Measurements from ENCODE around the gene IQSEC3.
"Not testable (repeated sequence)": the region's sequence is repeated elsewhere in the genome, so short reads cannot be mapped to it uniquely, and the experiment has no call there.

Gene IQSEC3

DNA sequence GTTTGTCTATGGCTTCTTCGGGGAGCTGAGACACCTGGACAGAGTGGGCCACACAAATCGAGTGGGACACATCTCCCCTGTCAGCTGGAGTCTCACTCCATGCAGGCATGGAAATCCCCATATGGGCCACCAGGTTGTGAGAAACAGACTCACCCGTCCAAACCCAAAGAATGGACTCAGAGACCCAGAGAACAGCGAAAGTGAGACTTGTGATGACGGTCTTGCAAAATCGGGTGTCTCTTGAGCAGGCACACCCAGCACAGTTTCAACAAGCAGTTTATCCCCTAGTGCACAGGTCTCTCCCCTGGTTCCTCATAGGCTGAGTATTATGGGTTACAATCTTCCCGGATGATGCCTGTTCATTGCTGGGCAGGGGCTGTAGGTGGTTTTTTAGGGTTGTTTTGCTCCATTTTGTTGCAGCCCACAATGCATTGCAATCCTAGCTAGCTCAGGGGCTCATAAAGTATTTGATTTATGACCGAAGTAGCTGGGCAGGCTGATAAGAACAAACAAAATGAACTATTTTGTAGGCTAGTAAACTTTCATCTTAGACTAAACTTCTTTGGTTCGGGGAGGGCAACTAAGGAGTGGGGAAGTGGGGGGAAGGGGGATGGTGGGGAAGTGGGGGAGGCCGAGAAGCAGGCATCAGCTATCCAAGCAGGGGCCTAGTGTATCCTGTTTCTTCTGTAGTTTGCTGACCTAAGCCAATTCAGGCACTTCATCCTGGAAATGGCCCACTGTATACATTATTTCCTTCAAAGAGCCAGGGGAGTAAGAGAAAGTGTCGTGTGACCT, 45.3 kb downstream of the IQSEC3 start:
- no peak for DNase-seq (ENCODE audit: low read depth in 2 of 2)

DNA sequence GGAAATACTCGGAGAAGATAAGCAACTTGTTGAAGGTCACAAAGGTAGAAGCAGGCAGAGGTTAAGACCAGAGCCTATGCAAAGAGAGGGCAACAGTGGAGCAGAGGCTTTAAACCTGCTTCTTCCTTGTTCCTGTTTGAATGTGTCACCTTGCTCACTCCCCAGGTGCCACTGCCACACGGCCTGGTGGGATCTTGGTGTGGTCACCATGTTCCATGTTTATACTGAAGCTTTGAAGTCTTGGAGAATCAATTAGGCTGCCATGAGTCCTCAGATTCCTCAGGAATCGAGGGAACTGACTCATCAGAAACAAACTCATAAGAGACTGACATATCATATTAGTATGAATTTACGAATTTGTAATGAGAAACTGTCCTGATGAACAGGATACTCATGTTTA, 46.8 kb downstream of the IQSEC3 start:
- DNase-seq (ENCODE audit: low read depth in 2 of 2), result no peak

DNA sequence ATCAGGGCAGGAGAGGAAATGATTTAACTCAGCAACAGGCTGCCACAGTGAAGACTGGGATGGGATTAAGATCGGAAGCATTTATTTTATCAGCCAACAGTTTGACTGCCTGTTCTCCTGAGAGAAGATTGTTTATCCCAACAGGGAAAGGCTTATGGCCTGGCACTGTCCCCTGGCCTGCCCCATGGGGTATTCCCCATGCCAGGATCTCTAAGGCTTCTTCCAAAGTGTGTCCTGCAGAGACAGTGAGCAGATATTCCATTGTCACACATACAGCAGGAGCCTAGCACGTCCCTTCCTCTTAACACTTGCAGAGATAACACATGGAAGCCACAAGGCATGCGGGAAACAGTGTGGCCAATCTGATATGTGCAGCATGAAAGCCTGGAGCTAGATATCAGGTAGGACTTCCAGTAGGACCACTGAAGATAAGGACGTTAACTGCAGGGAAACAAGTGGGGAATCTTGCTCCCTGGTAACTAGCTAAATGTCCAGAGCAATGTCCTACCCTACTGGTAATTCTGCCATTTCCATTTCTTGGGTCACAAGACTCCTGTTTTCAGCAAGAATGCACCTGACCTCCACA, 48.2 kb downstream of the IQSEC3 start:
- no peak for DNase-seq (ENCODE audit: low read depth in 2 of 2)

DNA sequence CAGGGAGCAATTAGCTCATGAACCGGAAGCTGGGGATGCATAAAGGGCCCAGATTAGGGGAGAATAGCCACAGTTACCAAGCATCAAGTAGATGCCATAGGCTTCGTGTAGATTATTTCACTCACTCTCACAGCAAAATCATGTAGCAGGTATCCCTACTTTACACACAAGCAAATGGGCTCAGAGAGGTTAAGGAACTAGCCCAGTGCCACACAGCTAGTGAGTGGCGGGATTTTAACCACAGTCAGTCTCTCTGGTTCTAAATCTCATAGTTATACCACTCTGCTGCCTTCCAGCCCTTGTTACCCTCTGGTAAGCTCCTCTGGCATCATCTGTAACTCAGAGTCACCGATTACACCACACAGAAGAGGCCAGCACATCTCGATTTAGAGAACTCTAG, 49.0 kb downstream of the IQSEC3 start:
- no peak for DNase-seq (ENCODE audit: low read depth in 2 of 2)

DNA sequence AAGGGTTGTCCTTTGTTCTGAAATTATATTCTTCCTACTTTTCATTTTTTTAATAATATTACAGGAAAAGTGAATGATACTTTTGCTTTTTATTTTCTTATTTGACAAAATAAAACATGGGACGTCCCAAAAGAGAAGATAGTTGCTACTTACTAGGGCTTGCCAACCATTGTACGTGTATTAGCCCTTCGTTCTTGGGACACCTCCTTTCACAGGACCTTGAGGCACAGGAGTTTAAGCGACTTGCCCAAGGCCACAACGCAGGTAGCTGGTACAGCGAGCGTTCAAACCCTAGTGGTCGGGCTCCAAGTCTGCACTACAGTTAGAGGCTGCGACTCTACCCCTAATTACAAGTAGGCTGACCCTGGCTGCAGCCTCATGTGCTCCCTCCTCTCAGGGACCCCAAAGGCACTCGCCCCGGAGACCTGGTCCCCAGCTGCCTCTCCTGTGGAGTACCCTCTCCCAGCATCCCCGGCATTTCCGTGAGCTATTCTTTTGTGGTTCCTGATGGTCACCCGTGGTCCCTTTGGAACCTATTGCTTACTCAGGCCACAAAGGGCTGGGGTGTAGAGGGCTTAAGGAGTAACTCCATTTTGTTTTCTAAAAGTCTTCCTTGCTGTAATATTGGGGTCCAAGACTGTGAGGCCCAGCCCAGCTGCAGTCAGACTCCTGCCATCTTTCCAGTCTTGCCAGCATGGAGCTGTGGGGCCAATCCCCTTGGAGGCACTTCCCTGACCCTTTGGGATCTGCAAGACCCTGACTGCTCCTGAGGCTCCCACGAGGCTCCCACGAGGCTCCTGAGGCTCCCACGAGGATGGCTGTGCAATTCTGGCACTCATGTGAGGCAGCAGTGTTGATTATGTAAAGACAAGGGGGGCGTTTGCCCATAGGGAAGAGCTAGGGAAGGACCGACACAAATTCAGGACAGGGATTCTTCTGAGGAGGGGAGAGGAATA, 49.7 kb downstream of the IQSEC3 start:
- DNase-seq (ENCODE audit: low read depth in 2 of 2), result no peak

DNA sequence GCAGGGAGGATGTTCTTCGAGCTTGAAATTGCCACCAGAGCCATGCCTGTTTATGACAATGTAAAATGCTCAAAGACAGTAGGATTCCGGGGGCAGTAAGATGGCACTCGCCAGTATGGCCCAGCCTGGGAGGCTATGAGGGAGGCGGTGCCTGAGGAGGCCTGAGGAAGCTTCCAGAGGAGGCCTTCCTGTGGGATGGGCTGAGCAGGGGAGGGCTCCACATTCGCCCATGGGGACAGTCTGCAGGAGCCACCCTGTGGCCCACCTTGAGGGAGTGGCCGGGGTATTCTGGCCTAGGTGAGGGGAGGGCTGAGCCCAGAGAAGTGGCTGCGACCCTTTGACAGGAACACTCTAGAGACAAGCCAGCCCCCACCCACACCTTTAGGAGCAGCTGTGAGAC, 50.7 kb downstream of the IQSEC3 start:
- no peak for DNase-seq (ENCODE audit: low read depth in 2 of 2)

DNA sequence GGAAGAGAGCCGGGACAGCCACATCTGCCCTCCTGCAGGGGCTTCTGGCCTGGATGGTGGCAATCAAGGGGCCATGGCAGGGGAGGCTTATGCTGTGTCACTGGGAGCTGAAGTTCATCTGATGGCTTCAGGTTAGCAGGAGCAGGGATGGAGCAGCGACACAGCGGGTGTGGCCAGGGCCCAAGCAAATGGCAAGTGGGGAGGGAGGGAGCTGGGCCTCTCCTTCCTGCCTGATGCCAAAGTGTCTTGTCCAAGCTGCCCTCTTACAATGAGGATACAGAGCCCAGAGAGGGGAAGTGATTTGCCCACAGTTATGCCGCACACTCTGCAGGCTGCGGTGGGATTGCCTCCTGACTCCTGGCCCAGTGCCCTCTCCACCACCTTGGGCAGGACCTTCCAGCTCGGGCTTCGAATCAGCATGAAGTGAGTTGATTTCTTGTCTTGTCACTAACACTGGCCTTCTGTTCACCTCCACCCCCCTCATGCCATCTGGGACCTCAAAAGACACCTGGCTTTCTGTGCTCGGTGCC, 51.3 kb downstream of the IQSEC3 start:
- DNase-seq (ENCODE audit: low read depth in 2 of 2), result no peak

DNA sequence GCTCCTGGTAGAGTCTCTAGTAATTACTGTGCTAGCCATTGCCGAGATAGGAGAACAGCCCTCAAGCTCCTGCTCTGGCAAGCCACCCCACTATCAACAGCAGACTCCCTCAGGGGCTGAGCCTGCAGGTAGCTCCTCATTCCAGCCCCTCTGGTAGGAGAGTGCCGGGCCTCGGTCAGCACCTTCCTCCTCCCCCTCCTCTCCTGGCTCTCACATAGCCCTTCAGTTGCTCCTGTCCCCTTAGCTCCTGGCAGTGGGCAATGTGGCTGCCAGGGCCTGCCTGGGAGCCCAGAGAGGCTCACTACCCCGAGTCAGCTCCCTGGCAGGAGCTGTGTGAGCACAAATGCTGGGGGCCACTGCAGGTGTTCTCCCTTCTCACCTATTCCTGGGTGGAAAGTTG, 52.0 kb downstream of the IQSEC3 start:
- DNase-seq (ENCODE audit: low read depth in 2 of 2), result no peak

DNA sequence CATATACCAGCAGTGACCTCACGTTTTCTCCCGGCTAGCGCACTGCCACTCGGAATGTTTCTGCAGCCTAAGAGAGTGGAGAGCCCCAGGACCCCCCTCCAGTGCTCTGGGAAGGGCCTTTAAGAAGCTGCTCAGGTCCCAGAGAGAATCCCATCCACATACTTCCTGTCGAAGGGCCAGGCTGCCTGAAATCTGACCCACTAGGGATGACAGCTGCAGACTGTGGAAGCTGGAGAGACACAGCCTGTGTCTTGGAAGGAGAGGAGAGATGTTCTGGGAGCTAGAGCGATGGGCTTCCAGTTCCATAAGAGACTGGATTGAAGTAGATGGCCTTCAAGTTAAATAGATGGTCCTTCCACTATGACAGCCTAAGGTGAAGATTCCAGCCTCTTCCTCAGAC, 54.4 kb downstream of the IQSEC3 start:
- DNase-seq (ENCODE audit: low read depth in 2 of 2), result no peak

DNA sequence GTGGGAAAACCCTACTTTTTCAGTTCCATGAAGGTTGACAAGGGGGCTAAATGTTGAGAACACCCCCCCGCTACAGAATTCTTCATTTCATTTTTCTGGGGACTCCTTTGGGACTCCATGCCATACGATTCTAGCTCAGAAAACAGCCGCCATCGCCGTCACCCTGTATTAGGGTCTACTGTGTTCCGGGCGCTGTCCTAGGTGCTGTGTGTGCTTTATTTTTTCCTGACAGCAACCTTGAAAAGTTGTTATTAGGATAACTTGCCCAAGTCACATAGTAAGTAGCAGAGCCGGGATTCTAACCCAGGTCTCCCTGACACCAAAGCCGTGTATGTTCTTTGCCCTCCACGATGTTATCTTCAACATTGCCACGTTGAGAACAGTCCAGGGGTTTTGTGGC, 55.1 kb downstream of the IQSEC3 start:
- no peak for DNase-seq (ENCODE audit: low read depth in 2 of 2)

DNA sequence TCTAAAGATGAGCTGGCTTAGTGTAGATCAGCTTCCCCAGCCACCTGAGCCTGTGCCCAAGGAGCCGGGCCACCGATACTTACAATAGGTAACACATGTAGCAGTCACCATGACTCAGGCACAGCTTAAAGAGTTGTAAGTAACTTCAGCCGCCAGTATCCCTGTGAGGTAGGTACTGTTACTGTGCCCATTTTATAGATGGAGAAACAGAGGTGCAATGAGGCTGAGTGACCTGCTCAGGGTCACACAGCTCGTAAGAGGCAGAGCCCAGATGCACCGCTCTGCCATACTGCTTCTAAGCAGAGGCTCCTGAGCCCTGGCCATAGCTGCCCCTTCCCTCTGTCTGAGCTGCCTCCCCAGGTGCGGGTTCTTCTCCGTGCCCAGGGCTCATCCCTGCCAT, 58.5 kb downstream of the IQSEC3 start:
- DNase-seq (ENCODE audit: low read depth in 2 of 2), result no peak

DNA sequence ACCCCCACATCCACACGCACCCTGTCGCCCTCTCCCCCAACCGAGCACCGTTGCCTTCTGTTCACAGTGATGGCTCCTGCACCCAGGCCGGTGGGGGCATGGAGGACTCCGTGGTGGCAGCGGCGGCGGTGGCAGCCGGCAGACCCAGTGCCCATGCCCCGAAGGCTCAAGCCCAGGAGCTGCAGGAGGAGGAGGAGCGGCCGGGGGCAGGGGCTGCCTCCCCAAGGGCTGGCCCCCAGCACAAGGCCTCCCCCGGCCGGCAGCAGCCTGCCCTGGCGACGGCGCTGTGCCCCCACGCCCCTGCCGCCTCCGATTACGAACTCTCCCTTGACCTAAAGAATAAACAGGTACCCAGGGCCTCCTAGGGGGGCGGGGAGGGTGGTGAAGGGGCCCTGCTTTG, 59.0 kb downstream of the IQSEC3 start:
- no peak for DNase-seq (ENCODE audit: low read depth in 2 of 2)

DNA sequence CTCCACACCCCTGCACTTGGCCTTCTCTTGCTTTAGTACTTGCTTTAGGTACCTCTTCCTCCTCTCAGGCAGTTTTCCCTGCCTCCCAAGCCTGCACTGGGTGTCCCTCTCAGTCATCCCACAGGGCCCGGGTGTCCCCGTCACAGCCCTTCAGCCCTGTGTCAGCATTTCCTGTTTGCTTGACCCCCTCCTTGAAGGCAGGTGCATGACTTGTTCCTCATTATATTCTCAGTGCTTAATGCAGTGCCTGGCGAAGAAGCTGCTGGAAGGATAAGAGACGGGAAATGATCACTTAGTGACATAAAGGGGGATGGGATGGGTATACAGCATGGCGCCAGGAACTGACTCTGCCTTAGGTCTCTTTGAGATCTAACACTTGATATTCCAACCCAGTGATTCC, 61.5 kb downstream of the IQSEC3 start:
- DNase-seq (ENCODE audit: low read depth in 2 of 2), result no peak

DNA sequence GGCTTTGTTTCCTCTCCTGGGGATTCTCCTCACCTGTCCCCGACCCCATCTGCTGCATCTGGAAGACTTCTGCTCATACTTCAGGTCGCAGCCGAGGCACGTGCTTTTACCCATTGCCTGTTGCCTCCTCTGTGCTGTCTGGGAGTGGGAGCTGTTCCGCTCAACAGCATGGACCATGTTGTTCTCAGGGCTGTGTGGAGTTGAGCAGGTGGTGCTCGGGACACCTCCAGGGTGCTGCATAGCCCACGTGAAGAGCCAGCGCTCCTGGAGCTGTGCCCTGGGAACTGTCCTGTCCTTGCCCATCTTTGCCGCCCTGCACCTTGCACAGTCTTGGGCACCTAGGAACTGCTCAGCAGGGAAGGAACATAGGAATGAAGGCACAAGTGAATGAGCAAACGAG, 62.4 kb downstream of the IQSEC3 start:
- DNase-seq (ENCODE audit: low read depth in 2 of 2), result no peak

DNA sequence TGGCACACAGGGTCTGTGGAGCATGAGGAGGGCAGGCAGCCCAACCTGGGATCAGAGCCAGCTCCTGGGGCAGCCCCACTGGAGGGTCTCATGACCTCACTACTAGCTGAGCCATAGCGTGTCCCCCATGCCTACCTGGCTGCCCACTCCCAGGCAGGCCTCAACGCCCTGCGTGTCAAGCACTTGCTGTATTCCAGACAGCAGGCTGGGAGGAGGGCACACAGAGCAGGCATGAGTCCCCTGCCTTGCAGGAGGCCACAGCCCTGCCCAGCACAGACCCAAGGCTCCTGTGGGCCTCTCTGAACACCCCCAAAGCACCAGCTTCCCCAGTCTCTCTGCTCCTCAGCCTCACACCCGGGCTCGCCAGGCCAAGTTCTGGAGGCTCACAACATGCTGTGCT, 64.0 kb downstream of the IQSEC3 start:
- DNase-seq (ENCODE audit: low read depth in 2 of 2), result no peak

DNA sequence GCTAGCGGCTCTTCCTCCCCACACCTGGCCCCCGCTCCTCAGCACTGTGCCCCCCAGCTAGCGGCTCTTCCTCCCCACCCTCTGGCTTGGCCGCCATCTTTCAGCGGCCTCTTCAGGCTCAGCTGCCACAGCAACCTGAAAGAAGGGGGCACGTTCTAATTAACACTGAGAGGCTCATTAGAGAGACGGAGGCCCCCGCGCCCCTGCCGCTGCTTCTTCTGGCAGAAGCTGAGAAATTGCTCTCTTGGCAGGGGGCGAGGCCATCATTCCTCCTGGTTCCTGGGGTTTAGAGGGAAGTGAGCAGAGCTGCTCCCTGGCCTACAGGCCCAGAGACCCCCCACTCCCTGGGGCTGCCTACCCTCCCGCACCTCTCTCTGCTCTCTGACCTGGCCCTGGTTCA, 64.4 kb downstream of the IQSEC3 start:
- no peak for DNase-seq (ENCODE audit: low read depth in 2 of 2)

DNA sequence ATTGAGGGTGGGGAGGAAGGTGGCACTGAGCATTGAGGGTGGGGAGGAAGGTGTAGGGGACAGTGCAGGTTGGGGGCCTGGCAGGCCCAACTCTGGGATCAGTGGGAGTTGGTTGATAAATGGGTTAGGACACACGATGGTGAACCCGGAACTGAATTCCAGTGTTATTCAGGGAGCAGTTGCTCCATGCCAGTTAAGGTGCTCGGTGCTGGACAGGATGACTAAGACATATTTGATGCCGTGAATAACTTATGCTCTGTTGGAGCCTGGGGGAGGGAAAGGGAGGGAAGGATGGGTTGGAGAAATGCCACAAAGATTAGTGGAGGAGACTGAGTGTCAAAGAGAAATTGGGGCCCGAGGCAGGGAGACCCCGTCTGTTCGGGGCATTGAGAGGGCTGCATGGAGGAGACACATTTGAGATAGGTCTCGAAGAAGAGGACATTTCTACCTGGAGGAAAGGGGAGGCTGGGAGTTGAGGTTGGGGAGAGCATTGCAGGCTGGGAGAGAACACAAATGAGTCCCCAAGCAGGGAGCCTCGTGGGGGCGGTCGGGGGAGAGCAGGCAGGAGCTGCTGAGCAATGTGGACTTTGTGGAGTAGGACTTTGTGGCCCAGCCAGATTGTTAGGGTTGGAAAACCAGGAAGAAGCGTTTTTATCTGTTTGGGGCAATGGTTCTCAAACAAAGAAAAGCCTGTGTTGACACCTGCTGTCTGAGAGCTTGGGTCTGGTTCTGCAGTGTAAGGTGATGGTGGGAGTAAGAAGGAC, 65.3 kb downstream of the IQSEC3 start:
- DNase-seq (ENCODE audit: low read depth in 2 of 2), result no peak

DNA sequence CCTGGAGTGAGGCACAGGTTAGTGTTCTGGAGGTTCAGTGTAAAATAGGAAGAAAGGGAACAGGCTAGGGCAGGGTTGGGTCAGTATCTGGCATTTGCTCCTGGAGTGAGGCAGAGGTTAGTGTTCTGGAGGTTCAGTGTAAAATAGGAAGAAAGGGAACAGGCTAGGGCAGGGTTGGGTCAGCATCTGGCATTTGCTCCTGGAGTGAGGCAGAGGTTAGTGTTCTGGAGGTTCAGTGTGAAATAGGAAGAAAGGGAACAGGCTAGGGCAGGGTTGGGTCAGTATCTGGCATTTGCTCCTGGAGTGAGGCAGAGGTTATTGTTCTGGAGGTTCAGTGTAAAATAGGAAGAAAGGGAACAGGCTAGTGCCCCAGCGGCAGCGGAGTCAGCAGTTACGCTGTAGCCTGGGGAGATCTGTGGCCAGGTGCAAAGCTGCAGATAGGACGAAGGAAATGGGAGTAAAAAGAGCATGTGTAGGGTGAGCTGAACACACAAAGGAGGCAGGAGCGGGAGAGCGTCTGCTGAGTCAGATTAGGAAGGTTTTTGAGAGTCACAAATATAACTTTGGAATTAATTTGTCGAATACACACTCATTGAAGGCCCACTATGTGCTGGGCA, 67.2 kb downstream of the IQSEC3 start:
- DNase-seq (ENCODE audit: low read depth in 2 of 2), result not testable (repeated sequence)

DNA sequence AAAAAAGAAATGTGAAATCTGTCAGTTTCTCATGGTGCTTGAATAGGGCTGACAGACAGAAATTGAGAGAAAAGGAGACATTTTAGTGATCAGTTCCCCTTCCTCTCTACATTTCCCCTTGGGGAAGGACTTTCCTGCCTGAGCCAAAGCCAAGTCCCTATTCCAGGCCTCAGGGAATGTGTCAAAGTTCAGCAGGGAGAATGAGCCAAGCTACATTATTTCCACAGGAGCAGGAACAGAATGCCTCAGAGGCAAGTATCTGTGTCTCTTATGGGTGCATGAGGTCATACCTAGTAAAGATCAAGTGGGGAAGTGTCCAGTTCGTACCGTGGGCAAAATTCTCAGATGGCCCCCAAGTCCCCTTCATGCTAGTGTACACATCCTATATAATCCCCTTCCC, 68.6 kb downstream of the IQSEC3 start:
- no peak for DNase-seq (ENCODE audit: low read depth in 2 of 2)

DNA sequence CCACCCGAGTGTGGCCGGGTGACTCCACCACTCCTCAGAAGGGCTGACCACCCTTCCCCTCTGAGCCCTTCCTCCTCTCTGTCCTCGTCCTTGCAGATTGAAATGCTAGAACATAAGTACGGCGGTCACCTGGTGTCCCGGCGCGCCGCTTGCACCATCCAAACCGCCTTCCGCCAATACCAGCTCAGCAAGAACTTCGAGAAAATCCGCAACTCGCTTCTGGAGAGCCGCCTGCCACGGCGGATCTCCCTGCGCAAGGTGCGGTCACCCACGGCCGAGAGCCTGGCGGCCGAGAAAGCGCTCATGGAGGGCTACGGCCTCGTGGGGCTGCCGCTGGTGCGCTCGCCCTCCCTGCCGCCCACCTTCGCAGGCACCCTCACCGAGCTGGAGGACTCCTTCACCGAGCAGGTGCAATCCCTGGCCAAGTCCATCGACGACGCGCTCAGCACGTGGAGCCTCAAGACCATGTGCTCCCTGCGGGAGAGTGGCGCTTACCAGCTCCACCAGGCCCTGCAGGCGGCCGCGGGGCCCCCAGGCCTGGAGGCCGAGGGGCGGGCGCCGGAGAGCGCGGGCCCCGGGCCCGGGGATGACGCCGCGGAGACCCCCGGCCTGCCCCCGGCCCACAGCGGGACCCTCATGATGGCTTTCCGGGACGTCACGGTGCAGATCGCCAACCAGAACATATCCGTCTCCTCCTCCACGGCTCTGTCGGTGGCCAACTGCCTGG, 71.8 kb downstream of the IQSEC3 start:
- no peak for DNase-seq (ENCODE audit: low read depth in 2 of 2)
